Measurements from ENCODE around the gene PLK3. TPM values are rescaled to one million over a fixed set of nuclear protein-coding genes. Genes with fewer than 3 reads are reported as not detected.

Gene PLK3
- total and polyA plus RNA-seq, 2 donors (not counting 3 experiments of a cell fraction or from before 2014, with no cell fraction given), result 55.0 to 66.7 TPM

DNA sequence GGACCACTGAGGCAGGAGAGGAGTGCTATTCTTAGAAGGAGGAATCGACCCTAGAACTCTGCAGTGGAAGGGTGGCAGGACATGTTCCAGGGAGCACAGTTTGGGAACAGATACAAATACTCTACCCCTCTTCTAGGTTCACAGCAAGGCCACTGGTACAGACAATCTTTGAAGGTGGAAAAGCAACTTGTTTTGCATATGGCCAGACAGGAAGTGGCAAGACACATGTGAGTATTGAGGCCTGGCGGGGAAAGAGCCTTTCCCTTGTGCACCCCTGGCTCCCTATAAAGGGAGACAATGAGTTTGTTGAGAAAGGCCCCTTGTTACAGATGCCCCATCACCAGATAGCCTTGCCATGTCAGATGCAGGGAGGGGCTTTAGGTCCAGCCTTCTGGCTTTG lies 42.8 kb upstream of the PLK3 start:
- Histone ChIP-seq H3K9me3 (replicated peaks; ENCODE audit: control insufficient read depth, insufficient read depth, low read length) (no peaks in the 10 kb centered on the region), H3K9me1 (replicated peaks; ENCODE audit: control insufficient read depth, extremely low read depth, insufficient read depth, low read length) (no peaks in the 10 kb centered on the region), H4K20me1 (replicated peaks; ENCODE audit: control insufficient read depth, extremely low read depth, insufficient read depth, low read length) (no peaks in the 10 kb centered on the region), H2AFZ (ENCODE audit: low read depth, low read length) (no peak overlapping the region), H3K27ac (ENCODE audit: insufficient read depth, low read depth, low read length) (no peak overlapping the region), H3K27me3 (ENCODE audit: control insufficient read depth in 2 of 2, insufficient read depth in 2 of 2, low read length in 2 of 2) (no peaks in the 10 kb centered on the region), H3K4me1 (ENCODE audit: control insufficient read depth, extremely low read depth, insufficient read depth, low read length) (peaks cover 12% of the 10 kb centered on the region), H3K4me2 (ENCODE audit: insufficient read depth, low read length) (no peak overlapping the region), H3K9ac (replicated peaks; ENCODE audit: extremely low read depth, insufficient read depth, low read length) (no peak overlapping the region), H3K4me3 (replicated peaks in 1 of 3; ENCODE audit: insufficient read depth in 1 of 3, low read depth in 1 of 3, low read length in 3 of 3) (no peak overlapping the region), H3K79me2 (ENCODE audit: control insufficient read depth, insufficient read depth, low read length) (no peaks in the 10 kb centered on the region), H3K36me3 (ENCODE audit: control insufficient read depth in 2 of 2, extremely low read depth in 1 of 2, insufficient read depth in 2 of 2, low read length in 2 of 2) (peaks cover 23% of the 10 kb centered on the region in 2 experiments)
- FAIRE-seq, result no peak
- intact Hi-C loops (cut with micrococcal nuclease) (no loop called here), dilution Hi-C loops (cut with MboI; ENCODE audit: extremely low pct_ligation_motif_present, low sequenced_read_pairs) (no loop called here)
- ChIA-PET CTCF (no interaction called here), POLR2A (no interaction called here)
- TF ChIP-seq FOS (IDR thresholded peaks at IDR 0.05; ENCODE audit: borderline replicate concordance, insufficient read depth, low read length), result no peak
- TF ChIP-seq, protein P1, sequence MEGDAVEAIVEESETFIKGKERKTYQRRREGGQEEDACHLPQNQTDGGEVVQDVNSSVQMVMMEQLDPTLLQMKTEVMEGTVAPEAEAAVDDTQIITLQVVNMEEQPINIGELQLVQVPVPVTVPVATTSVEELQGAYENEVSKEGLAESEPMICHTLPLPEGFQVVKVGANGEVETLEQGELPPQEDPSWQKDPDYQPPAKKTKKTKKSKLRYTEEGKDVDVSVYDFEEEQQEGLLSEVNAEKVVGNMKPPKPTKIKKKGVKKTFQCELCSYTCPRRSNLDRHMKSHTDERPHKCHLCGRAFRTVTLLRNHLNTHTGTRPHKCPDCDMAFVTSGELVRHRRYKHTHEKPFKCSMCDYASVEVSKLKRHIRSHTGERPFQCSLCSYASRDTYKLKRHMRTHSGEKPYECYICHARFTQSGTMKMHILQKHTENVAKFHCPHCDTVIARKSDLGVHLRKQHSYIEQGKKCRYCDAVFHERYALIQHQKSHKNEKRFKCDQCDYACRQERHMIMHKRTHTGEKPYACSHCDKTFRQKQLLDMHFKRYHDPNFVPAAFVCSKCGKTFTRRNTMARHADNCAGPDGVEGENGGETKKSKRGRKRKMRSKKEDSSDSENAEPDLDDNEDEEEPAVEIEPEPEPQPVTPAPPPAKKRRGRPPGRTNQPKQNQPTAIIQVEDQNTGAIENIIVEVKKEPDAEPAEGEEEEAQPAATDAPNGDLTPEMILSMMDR (IDR thresholded peaks at IDR 0.05; ENCODE audit: extremely low read depth in 1 of 2, insufficient read depth in 1 of 2, low read depth in 1 of 2, low read length in 2 of 2), result no peak
- TF ChIP-seq POLR2AphosphoS5 (IDR thresholded peaks at IDR 0.05; ENCODE audit: insufficient read depth, low read depth, low read length), result no peak
- no peak for TF ChIP-seq JUN (IDR thresholded peaks at IDR 0.05; ENCODE audit: borderline replicate concordance, insufficient read depth, insufficient read length, low read depth)
- no TSS peak for BruUV-seq (replicated peaks)
- no peak for DNase-seq (ENCODE audit: low read depth, low spot score)

DNA sequence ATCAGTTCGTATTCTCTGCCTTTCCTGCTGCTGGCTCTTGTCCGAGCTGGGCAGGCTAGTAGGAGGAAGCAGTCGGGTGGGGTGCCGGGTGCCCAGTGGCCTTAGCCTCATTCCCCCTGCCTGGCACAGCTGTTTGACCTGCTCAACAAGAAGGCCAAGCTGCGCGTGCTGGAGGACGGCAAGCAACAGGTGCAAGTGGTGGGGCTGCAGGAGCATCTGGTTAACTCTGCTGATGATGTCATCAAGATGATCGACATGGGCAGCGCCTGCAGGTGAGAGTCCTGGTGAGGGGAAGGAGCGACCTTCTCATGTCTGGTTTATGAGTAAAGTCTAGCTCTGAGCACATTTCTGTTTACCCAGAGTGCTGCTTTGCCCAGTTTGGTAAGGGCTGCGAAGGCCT lies 41.1 kb upstream of the PLK3 start:
- Histone ChIP-seq H3K4me3 (replicated peaks in 1 of 3; ENCODE audit: insufficient read depth in 1 of 3, low read depth in 1 of 3, low read length in 3 of 3) (no peak overlapping the region), H4K20me1 (replicated peaks; ENCODE audit: control insufficient read depth, extremely low read depth, insufficient read depth, low read length) (no peaks in the 10 kb centered on the region), H3K9me1 (replicated peaks; ENCODE audit: control insufficient read depth, extremely low read depth, insufficient read depth, low read length) (no peaks in the 10 kb centered on the region), H3K79me2 (ENCODE audit: control insufficient read depth, insufficient read depth, low read length) (no peaks in the 10 kb centered on the region), H3K4me2 (ENCODE audit: insufficient read depth, low read length) (no peak overlapping the region), H3K4me1 (ENCODE audit: control insufficient read depth, extremely low read depth, insufficient read depth, low read length) (peaks cover 12% of the 10 kb centered on the region), H2AFZ (ENCODE audit: low read depth, low read length) (no peak overlapping the region), H3K9me3 (replicated peaks; ENCODE audit: control insufficient read depth, insufficient read depth, low read length) (no peaks in the 10 kb centered on the region), H3K9ac (replicated peaks; ENCODE audit: extremely low read depth, insufficient read depth, low read length) (no peak overlapping the region), H3K27me3 (ENCODE audit: control insufficient read depth in 2 of 2, insufficient read depth in 2 of 2, low read length in 2 of 2) (no peaks in the 10 kb centered on the region), H3K36me3 (ENCODE audit: control insufficient read depth in 2 of 2, extremely low read depth in 1 of 2, insufficient read depth in 2 of 2, low read length in 2 of 2) (peaks cover 18 to 26% of the 10 kb centered on the region in 2 experiments), H3K27ac (ENCODE audit: insufficient read depth, low read depth, low read length) (no peak overlapping the region)
- TF ChIP-seq POLR2A (IDR thresholded peaks at IDR 0.05; ENCODE audit: low read depth, low read length) (no peak), EZH2 (IDR thresholded peaks at IDR 0.05; ENCODE audit: borderline replicate concordance, low read depth, low read length, severe bottlenecking) (no peak), GATA2 (IDR thresholded peaks at IDR 0.05; ENCODE audit: insufficient read depth, insufficient read length, low read depth, low read length) (no peak), JUN (IDR thresholded peaks at IDR 0.05; ENCODE audit: borderline replicate concordance, insufficient read depth, insufficient read length, low read depth) (no peak), MYC (IDR thresholded peaks at IDR 0.05; ENCODE audit: low read depth, low read length) (no peak), POLR2AphosphoS5 (IDR thresholded peaks at IDR 0.05; ENCODE audit: insufficient read depth, low read depth, low read length) (no peak), FOS (IDR thresholded peaks at IDR 0.05; ENCODE audit: borderline replicate concordance, insufficient read depth, low read length) (no peak)
- TF ChIP-seq, protein P1 (IDR thresholded peaks at IDR 0.05; ENCODE audit: extremely low read depth in 1 of 2, insufficient read depth in 1 of 2, low read depth in 1 of 2, low read length in 2 of 2), result no peak
- TF ChIP-seq, protein P2, sequence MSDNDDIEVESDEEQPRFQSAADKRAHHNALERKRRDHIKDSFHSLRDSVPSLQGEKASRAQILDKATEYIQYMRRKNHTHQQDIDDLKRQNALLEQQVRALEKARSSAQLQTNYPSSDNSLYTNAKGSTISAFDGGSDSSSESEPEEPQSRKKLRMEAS (IDR thresholded peaks at IDR 0.05; ENCODE audit: insufficient read depth, insufficient read length), result no peak
- intact Hi-C loops (cut with micrococcal nuclease), result no loop called here
- no TSS peak for BruUV-seq (replicated peaks)
- DNase-seq (ENCODE audit: low read depth, low spot score), result no peak
- dilution Hi-C loops (cut with MboI; ENCODE audit: extremely low pct_ligation_motif_present, low sequenced_read_pairs), result no loop called here
- CTCF ChIA-PET, result no interaction called here
- POLR2A ChIA-PET, result no interaction called here
- FAIRE-seq, result no peak
